Stimulated activated CD4-positive, alpha-beta T cell treated with anti-CD3 and anti-CD28 coated beads, TNF-alpha, amount 100 ng/mL, for 24 hours (primary cell): ENCODE results near the gene BICDL1.

Experiments used
- DNase-seq, 3 experiments: peaks; one replicate each; pipeline ENCODE4 v3.0.0-alpha.2; 2020; ENCODE audit warnings: low read depth in 3 of 3

The BICDL1 gene

GRCh38 chr12:120130011-120130410 is 141.0 kb downstream of the BICDL1 start:
- DNase-seq: no peak

GRCh38 chr12:120131116-120131515 is 142.1 kb downstream of the BICDL1 start:
- no peak for DNase-seq

GRCh38 chr12:120132054-120132836 is 143.2 kb downstream of the BICDL1 start:
- DNase-seq: no peak

GRCh38 chr12:120132863-120133385 is 143.9 kb downstream of the BICDL1 start:
- DNase-seq: no peak

GRCh38 chr12:120134307-120134980 is 145.4 kb downstream of the BICDL1 start:
- no peak for DNase-seq

GRCh38 chr12:120136093-120136770 is 147.2 kb downstream of the BICDL1 start:
- no peak for DNase-seq

GRCh38 chr12:120137833-120138232 is 148.8 kb downstream of the BICDL1 start:
- no peak for DNase-seq

- no peak for DNase-seq
Measured at GRCh38 chr12:120138366-120138765, 149.3 kb downstream of the BICDL1 start.

- no peak for DNase-seq
Measured at GRCh38 chr12:120139958-120140357, 150.9 kb downstream of the BICDL1 start.

GRCh38 chr12:120140603-120141002 is 151.6 kb downstream of the BICDL1 start:
- no peak for DNase-seq

- no peak for DNase-seq
Measured at GRCh38 chr12:120141336-120141735, 152.3 kb downstream of the BICDL1 start.

GRCh38 chr12:120142231-120142877 is 153.3 kb downstream of the BICDL1 start:
- no peak for DNase-seq
